GM23248 (cell line): Measurements from ENCODE around the gene LRCH4. TPM values are rescaled to one million over a fixed set of nuclear protein-coding genes. Genes with fewer than 3 reads are reported as not detected.
"Not testable (repeated sequence)": the region's sequence is repeated elsewhere in the genome, so short reads cannot be mapped to it uniquely, and the experiment has no call there.

ENCODE experiments used
- DNase-seq: peaks from one replicate; pipeline ENCODE4 v3.0.0-alpha.2; 2015
- H2AFZ ChIP-seq: fragments of 200-600 bp; sonication (generic); 2 replicates; pipeline ENCODE4 v1.6.1; 2016; ENCODE audit warnings: antibody characterized with exemption
- H3F3A ChIP-seq: fragments of 200-600 bp; sonication (generic); 2 replicates; pipeline ENCODE4 v1.6.1; 2016; ENCODE audit warnings: mild to moderate bottlenecking, antibody characterized with exemption, mixed run types; ENCODE audit not compliant: insufficient read depth
- H3K27ac ChIP-seq: fragments of 200-600 bp; sonication (generic); 2 replicates; pipeline ENCODE4 v1.5.1; 2016; ENCODE audit warnings: mild to moderate bottlenecking
- H3K27me3 ChIP-seq: fragments of 200-600 bp; sonication (generic); replicated peaks from 2 replicates; pipeline ENCODE4 v1.6.1; 2016; ENCODE audit warnings: mild to moderate bottlenecking; ENCODE audit not compliant: insufficient read depth
- H3K36me3 ChIP-seq: fragments of 200-600 bp; sonication (generic); 2 replicates; pipeline ENCODE4 v1.6.1; 2016; ENCODE audit warnings: low read depth, mild to moderate bottlenecking
- H3K4me1 ChIP-seq: fragments of 200-600 bp; sonication (generic); 2 replicates; pipeline ENCODE4 v1.6.1; 2016; ENCODE audit warnings: mild to moderate bottlenecking; ENCODE audit not compliant: insufficient read depth
- H3K4me2 ChIP-seq: fragments of 200-600 bp; sonication (generic); one replicate; pipeline ENCODE4 v1.6.1; 2016; ENCODE audit warnings: mild to moderate bottlenecking; ENCODE audit not compliant: unreplicated experiment
- H3K4me3 ChIP-seq: fragments of 200-600 bp; sonication (generic); 2 replicates; pipeline ENCODE4 v1.5.1; 2016; ENCODE audit warnings: mild to moderate bottlenecking
- H3K79me2 ChIP-seq: fragments of 200-600 bp; sonication (generic); 2 replicates; pipeline ENCODE4 v1.6.1; 2016; ENCODE audit warnings: mild to moderate bottlenecking; ENCODE audit not compliant: insufficient read depth
- H3K9ac ChIP-seq: fragments of 200-600 bp; sonication (generic); 2 replicates; pipeline ENCODE4 v1.6.1; 2016; ENCODE audit warnings: mild to moderate bottlenecking
- H3K9me2 ChIP-seq: fragments of 200-600 bp; sonication (generic); 2 replicates; pipeline ENCODE4 v1.6.1; 2016; ENCODE audit warnings: mixed run types, mild to moderate bottlenecking, moderate library complexity; ENCODE audit not compliant: insufficient read depth
- H3K9me3 ChIP-seq: fragments of 200-600 bp; sonication (generic); one replicate; pipeline ENCODE4 v1.6.1; 2017; ENCODE audit warnings: low read depth
- H4K20me1 ChIP-seq: fragments of 200-600 bp; sonication (generic); 2 replicates; pipeline ENCODE4 v1.6.0; 2016; ENCODE audit not compliant: insufficient read depth
- EZH2 ChIP-seq: fragments of 200-600 bp; sonication (generic); IDR thresholded peaks from 2 replicates; pipeline ENCODE4 v1.6.1; 2018; ENCODE audit warnings: antibody characterized with exemption, mild to moderate bottlenecking; ENCODE audit not compliant: insufficient read depth, poor library complexity, severe bottlenecking
- EZH2phosphoT487 ChIP-seq: fragments of 200-600 bp; sonication (generic); IDR thresholded peaks from 2 replicates; pipeline ENCODE4 v1.6.1; 2018; ENCODE audit warnings: antibody characterized with exemption, moderate library complexity, mild to moderate bottlenecking, low read depth; ENCODE audit not compliant: insufficient read depth
- WGBS, 2 experiments: methylation state at CpG; one replicate each; pipeline ENCODE4 v1.1.6; 2015 to 2017; ENCODE audit warnings: low lambda C conversion rate in 2 of 2, low coverage in 1 of 2; ENCODE audit errors: missing lambda C conversion rate in 2 of 2; 5-methylcytosine and 5-hydroxymethylcytosine counted together
- in situ Hi-C: fragments of 300-500 bp; cut with MboI; formaldehyde crosslinking; loops from 2 replicates; pipeline ENCODE4 v1.15.0; 2020
- polyA plus RNA-seq: library from polyadenylated mRNA; unstranded; fragments of >200 nt; fragmentation: Nextera tagmentation; extraction: Ambion mirVana; gene quantifications from 2 replicates; pipeline ENCODE4 v1.2.1, GENCODE V29; 2016
- total RNA-seq: library from RNA; depleted of rRNA; stranded (reverse); fragments of >200 nt; shearing (Covaris generic); gene quantifications from 2 replicates; pipeline ENCODE4 v1.2.3, GENCODE V29; 2014

The LRCH4 gene
- total and polyA plus RNA-seq, 2 experiments from 2014 or later: 12.9 to 13.6 TPM

- Histone ChIP-seq H3K27ac (no peak overlapping the region), H3F3A (peaks cover 5% of the 10 kb centered on the region; the same call in 1 of the 2 replicates), H3K9me2 (no peaks in the 10 kb centered on the region), H4K20me1 (no peaks in the 10 kb centered on the region), H3K4me1 (peaks cover 4% of the 10 kb centered on the region), H3K36me3 (no peaks in the 10 kb centered on the region), H3K27me3 (no peaks in the 10 kb centered on the region), H3K4me2 (peak overlapping the region; percentile 68), H3K4me3 (peak overlapping the region; percentile 83), H3K79me2 (no peaks in the 10 kb centered on the region), H2AFZ (peak overlapping the region; percentile 91; the same call in 1 of the 2 replicates), H3K9ac (no peak overlapping the region; the same call in 1 of the 2 replicates), H3K9me3 (no peaks in the 10 kb centered on the region)
- no peak for DNase-seq
- no peak for TF ChIP-seq EZH2phosphoT487
- no peak for TF ChIP-seq EZH2
- 60 to 63% methylated on average over 6 of the region's 6 CpGs for WGBS, 2 experiments
- in situ Hi-C loops: no loop called here
Observed at GRCh38 chr7:100540073-100540723, 45.7 kb downstream of the LRCH4 start.

GRCh38 chr7:100539436-100540006 is 46.4 kb downstream of the LRCH4 start:
- Histone ChIP-seq H3K9ac (peak overlapping the region; percentile 71), H3K27ac (no peak overlapping the region), H3K36me3 (no peaks in the 10 kb centered on the region), H3K4me2 (peak overlapping the region; percentile 68), H4K20me1 (no peaks in the 10 kb centered on the region), H3K4me1 (no peaks in the 10 kb centered on the region; the same call in 1 of the 2 replicates), H3K9me2 (no peaks in the 10 kb centered on the region), H3K4me3 (peak overlapping the region; percentile 83), H2AFZ (peak overlapping the region; percentile 91), H3F3A (no peaks in the 10 kb centered on the region), H3K79me2 (no peaks in the 10 kb centered on the region), H3K27me3 (no peaks in the 10 kb centered on the region), H3K9me3 (no peaks in the 10 kb centered on the region)
- no peak for DNase-seq
- WGBS, 2 experiments: 1 to 2% methylated on average over 21 to 44 of the region's 44 CpGs
- in situ Hi-C loops: no loop called here
- TF ChIP-seq EZH2: no peak
- no peak for TF ChIP-seq EZH2phosphoT487

- H3K9me3 ChIP-seq: no peaks in the 10 kb centered on the region
- no peaks in the 10 kb centered on the region for H3K36me3 ChIP-seq
- no peaks in the 10 kb centered on the region for H3K9me2 ChIP-seq
- peak within 1 kb of the TSS; percentile 78 for H3K4me2 ChIP-seq
- TF ChIP-seq EZH2 (no peak), EZH2phosphoT487 (no peak)
- peak; percentile 100 for DNase-seq
- H3K4me3 ChIP-seq: peak within 1 kb of the TSS; percentile 83
- no peaks in the 10 kb centered on the region for H3K27me3 ChIP-seq
- H3F3A ChIP-seq: no peaks in the 10 kb centered on the region
- peak within 1 kb of the TSS; percentile 71 for H3K9ac ChIP-seq
- no peaks in the 10 kb centered on the region for H3K79me2 ChIP-seq
- peak within 1 kb of the TSS; percentile 22; the same call in 1 of the 2 replicates for H3K27ac ChIP-seq
- 1% methylated on average over 54 to 60 of the region's 60 CpGs for WGBS, 2 experiments
- H3K4me1 ChIP-seq: no peaks in the 10 kb centered on the region; the same call in 1 of the 2 replicates
- H2AFZ ChIP-seq: peak within 1 kb of the TSS; percentile 91
- in situ Hi-C loops: no loop called here
- no peaks in the 10 kb centered on the region for H4K20me1 ChIP-seq
Observed at GRCh38 chr7:100538654-100539435, 47.1 kb downstream of the LRCH4 start, which contains the start of gene AGFG2. Gene AGFG2 (plus strand): TSS chr7:100539203. CDS start chr7:100539347, 144 bp downstream.

GRCh38 chr7:100538348-100538653 is 47.6 kb downstream of the LRCH4 start:
- no peaks in the 10 kb centered on the region for H3K9me3 ChIP-seq
- 7 to 8% methylated on average over 8 of the region's 8 CpGs for WGBS, 2 experiments
- H3K9ac ChIP-seq: peak overlapping the region; percentile 4; the same call in 1 of the 2 replicates
- no peaks in the 10 kb centered on the region for H3K36me3 ChIP-seq
- no peaks in the 10 kb centered on the region for H3F3A ChIP-seq
- no peaks in the 10 kb centered on the region for H4K20me1 ChIP-seq
- in situ Hi-C loops: no loop called here
- H3K4me1 ChIP-seq: no peaks in the 10 kb centered on the region; the same call in 1 of the 2 replicates
- peak overlapping the region; percentile 66 for H3K4me3 ChIP-seq
- no peak for TF ChIP-seq EZH2phosphoT487
- no peak for TF ChIP-seq EZH2
- H3K79me2 ChIP-seq: no peaks in the 10 kb centered on the region
- peak overlapping the region; percentile 78 for H3K4me2 ChIP-seq
- peak overlapping the region; percentile 74 for H2AFZ ChIP-seq
- H3K27me3 ChIP-seq: no peaks in the 10 kb centered on the region
- H3K9me2 ChIP-seq: no peaks in the 10 kb centered on the region
- peak overlapping the region; percentile 22; the same call in 1 of the 2 replicates for H3K27ac ChIP-seq
- DNase-seq: no peak

- H3K79me2 ChIP-seq, in situ Hi-C loops, H3K4me1 ChIP-seq, H3K9me3 ChIP-seq, H2AFZ ChIP-seq, H3K36me3 ChIP-seq, H4K20me1 ChIP-seq, H3K27me3 ChIP-seq, H3K4me2 ChIP-seq, H3K9ac ChIP-seq, H3K9me2 ChIP-seq, H3F3A ChIP-seq, H3K4me3 ChIP-seq, DNase-seq, H3K27ac ChIP-seq: not testable (repeated sequence)
- 38% methylated on average over 2 of the region's 2 CpGs for WGBS, 2 experiments
Observed at GRCh38 chr7:100536695-100537094, 49.2 kb downstream of the LRCH4 start.

- H3K9ac ChIP-seq, H3K27me3 ChIP-seq, H2AFZ ChIP-seq, DNase-seq, H3K9me3 ChIP-seq, H3K4me3 ChIP-seq, H4K20me1 ChIP-seq, H3K36me3 ChIP-seq, H3F3A ChIP-seq, H3K4me1 ChIP-seq, H3K9me2 ChIP-seq, in situ Hi-C loops, H3K27ac ChIP-seq, H3K4me2 ChIP-seq, H3K79me2 ChIP-seq: not testable (repeated sequence)
- 87 to 90% methylated on average over 9 of the region's 9 CpGs for WGBS, 2 experiments
Observed at GRCh38 chr7:100535982-100536381, 49.9 kb downstream of the LRCH4 start.
